Endothelial cell of umbilical vein (primary cell): ENCODE results near the gene SLC8A1. TPM values are rescaled to one million over a fixed set of nuclear protein-coding genes. Genes with fewer than 3 reads are reported as not detected.

Experiments used
- BruUV-seq: library from RNA; stranded (reverse); fragments of 400-500 nt; replicated peaks from 2 replicates; lab custom pipeline; 2021; lab: Mats Ljungman, UMichigan
- CTCF ChIA-PET: fragments of 300-600, 350-600 bp; sonication (Branson Sonifier 250); formaldehyde crosslinking; loops from one replicate; lab custom pipeline; 2021; ENCODE audit warnings: antibody characterized with exemption, inconsistent platforms; lab: Charles Lee
- POLR2A ChIA-PET: fragments of 300-600, 350-600 bp; sonication (Branson Sonifier 250); formaldehyde crosslinking; loops from one replicate; lab custom pipeline; 2021; ENCODE audit warnings: antibody characterized with exemption, inconsistent platforms; lab: Charles Lee
- DNase-seq: peaks from one replicate; pipeline ENCODE4 v3.0.0-alpha.2; 2011; ENCODE audit warnings: low read depth, low spot score
- FAIRE-seq: peaks from 2 replicates; lab custom pipeline; 2011; peaks lifted over from hg19 to GRCh38; lab: Jason Lieb, UNC
- H2AFZ ChIP-seq: 2 replicates; pipeline ENCODE4 v1.6.0; 2012; ENCODE audit warnings: low read depth, low read length, control low read depth, inconsistent platforms
- H3K27ac ChIP-seq: 2 replicates; pipeline ENCODE4 v1.5.1; 2011; ENCODE audit warnings: low read depth, mild to moderate bottlenecking, control low read depth, low read length, moderate library complexity; ENCODE audit not compliant: insufficient read depth
- H3K27me3 ChIP-seq, 2 experiments: 2 replicates each; pipeline versions ENCODE4 v1.6.0 to v1.6.1; 2011; ENCODE audit warnings: low read length in 2 of 2, mixed read lengths in 1 of 2; ENCODE audit not compliant: control insufficient read depth in 2 of 2, insufficient read depth in 2 of 2
- H3K36me3 ChIP-seq, 2 experiments: 2 replicates in 1 of 2; 3 replicates in 1 of 2; pipeline ENCODE4 v1.5.1; 2011; ENCODE audit warnings: low read length in 2 of 2, mild to moderate bottlenecking in 1 of 2, moderate library complexity in 1 of 2; ENCODE audit not compliant: control insufficient read depth in 2 of 2, insufficient read depth in 2 of 2; ENCODE audit errors: extremely low read depth in 1 of 2
- H3K4me1 ChIP-seq: 3 replicates; pipeline ENCODE4 v1.5.1; 2011; ENCODE audit warnings: mild to moderate bottlenecking, low read length; ENCODE audit not compliant: control insufficient read depth, insufficient read depth; ENCODE audit errors: extremely low read depth
- H3K4me2 ChIP-seq: 2 replicates; pipeline ENCODE4 v1.6.1; 2011; ENCODE audit warnings: low read length, control low read depth, mixed read lengths; ENCODE audit not compliant: insufficient read depth
- H3K4me3 ChIP-seq, 3 experiments: fragments of 200-600 bp in 1 of 3; sonication (generic), shearing (Covaris generic) in 1 of 3; replicated peaks in 1 of 3; 2 replicates each; pipeline ENCODE4 v1.5.1; 2011 to 2016; ENCODE audit warnings: control low read depth in 3 of 3, low read length in 3 of 3, mild to moderate bottlenecking in 2 of 3, inconsistent platforms in 1 of 3, low read depth in 1 of 3, moderate library complexity in 1 of 3; ENCODE audit not compliant: insufficient read depth in 1 of 3
- H3K79me2 ChIP-seq: 2 replicates; pipeline ENCODE4 v1.6.0; 2012; ENCODE audit warnings: low read length, inconsistent platforms; ENCODE audit not compliant: control insufficient read depth, insufficient read depth
- H3K9ac ChIP-seq: replicated peaks from 2 replicates; pipeline ENCODE3; 2011; ENCODE audit warnings: low read length, control low read depth; ENCODE audit not compliant: insufficient read depth; ENCODE audit errors: extremely low read depth
- H3K9me1 ChIP-seq: replicated peaks from 3 replicates; pipeline ENCODE4 v1.6.0; 2011; ENCODE audit warnings: mild to moderate bottlenecking, low read length; ENCODE audit not compliant: control insufficient read depth, insufficient read depth; ENCODE audit errors: extremely low read depth
- H3K9me3 ChIP-seq: replicated peaks from 2 replicates; pipeline ENCODE4 v1.5.1; 2012; ENCODE audit warnings: low read length, inconsistent platforms; ENCODE audit not compliant: control insufficient read depth, insufficient read depth
- H4K20me1 ChIP-seq: replicated peaks from 2 replicates; pipeline ENCODE3; 2011; ENCODE audit warnings: mild to moderate bottlenecking, low read length; ENCODE audit not compliant: control insufficient read depth, insufficient read depth; ENCODE audit errors: extremely low read depth
- CTCF ChIP-seq, 2 donors: IDR thresholded peaks; 1 replicate in 1 of 2; 2 replicates in 1 of 2; pipeline ENCODE4 v1.5.1; 2011; ENCODE audit warnings: low read length in 2 of 2, mild to moderate bottlenecking in 2 of 2, moderate library complexity in 2 of 2, control low read depth in 1 of 2, inconsistent platforms in 1 of 2, low read depth in 1 of 2; ENCODE audit not compliant: insufficient read depth in 1 of 2; ENCODE audit errors: extremely low read depth in 1 of 2
- EZH2 ChIP-seq: IDR thresholded peaks from 2 replicates; pipeline ENCODE4 v1.6.1; 2012; ENCODE audit warnings: borderline replicate concordance, low read depth, mild to moderate bottlenecking, moderate library complexity, low read length, inconsistent platforms; ENCODE audit not compliant: severe bottlenecking
- FOS ChIP-seq: IDR thresholded peaks from 2 replicates; pipeline ENCODE4 v1.6.1; 2011; ENCODE audit warnings: mild to moderate bottlenecking, low read length, moderate library complexity, borderline replicate concordance; ENCODE audit not compliant: insufficient read depth
- GATA2 ChIP-seq: IDR thresholded peaks from 2 replicates; pipeline ENCODE4 v1.7.0; 2011; ENCODE audit warnings: low read depth, mild to moderate bottlenecking, moderate library complexity, mixed read lengths, low read length; ENCODE audit not compliant: insufficient read length, insufficient read depth
- JUN ChIP-seq: IDR thresholded peaks from 2 replicates; pipeline ENCODE4 v1.6.1; 2011; ENCODE audit warnings: borderline replicate concordance, low read depth; ENCODE audit not compliant: insufficient read length, insufficient read depth
- MYC ChIP-seq: IDR thresholded peaks from one replicate; pipeline ENCODE4 v1.6.1; 2011; ENCODE audit warnings: mild to moderate bottlenecking, low read depth, low read length
- POLR2A ChIP-seq: IDR thresholded peaks from 2 replicates; pipeline ENCODE4 v1.6.1; 2012; ENCODE audit warnings: low read depth, mild to moderate bottlenecking, control low read depth, low read length
- POLR2AphosphoS5 ChIP-seq: IDR thresholded peaks from 2 replicates; pipeline ENCODE4 v1.6.1; 2012; ENCODE audit warnings: low read depth, mild to moderate bottlenecking, control low read depth, low read length, moderate library complexity; ENCODE audit not compliant: insufficient read depth
- dilution Hi-C: fragments of 300-500 bp; cut with MboI; formaldehyde crosslinking; loops from one replicate; pipeline ENCODE4 v1.15.0; 2019; ENCODE audit warnings: low sequenced_read_pairs; ENCODE audit not compliant: extremely low pct_ligation_motif_present
- intact Hi-C: fragments of 100-400 bp; cut with micrococcal nuclease; formaldehyde crosslinking; loops from one replicate; pipeline ENCODE4 v1.10.0; 2022
- polyA plus RNA-seq, 4 experiments: library from polyadenylated mRNA; depleted of rRNA in 3 of 4; stranded (reverse) in 3 of 4; unstranded in 1 of 4; fragments of >200 nt; gene quantifications; 2 replicates each; pipeline versions ENCODE4 v1.2.1 to v1.2.3, GENCODE V29; 2011 to 2012; ENCODE audit warnings: missing spikeins in 1 of 4
- total RNA-seq: library from RNA; stranded (reverse); gene quantifications from 2 replicates; pipeline ENCODE4 v1.2.3, GENCODE V29; 2021
- TF ChIP-seq, protein P1 (sequence below): IDR thresholded peaks from 2 replicates; pipeline ENCODE4 v1.6.1; 2011; ENCODE audit not compliant: insufficient read depth, insufficient read length

SLC8A1 gene
- total and polyA plus RNA-seq, 2 donors (not counting 3 experiments of a cell fraction or from before 2014, with no cell fraction given): 0.19 to 1.8 TPM

GRCh38 chr2:40128796-40129195, 323.1 kb downstream of the SLC8A1 start:
- no TSS peak for BruUV-seq
- no peak for FAIRE-seq
- no peak overlapping the region for H3K27ac ChIP-seq
- H3K27me3 ChIP-seq: no peaks in the 10 kb centered on the region
- CTCF ChIA-PET: no interaction called here
- TF ChIP-seq POLR2A (no peak), FOS (no peak)
- DNase-seq: no peak
- no peak overlapping the region for H3K9ac ChIP-seq
- no peak overlapping the region for H3K4me2 ChIP-seq
- H3K4me1 ChIP-seq: no peaks in the 10 kb centered on the region
- dilution Hi-C loops: no loop called here
- no peaks in the 10 kb centered on the region for H3K79me2 ChIP-seq
- H3K9me1 ChIP-seq: no peaks in the 10 kb centered on the region
- no peaks in the 10 kb centered on the region for H3K9me3 ChIP-seq
- no peaks in the 10 kb centered on the region for H3K36me3 ChIP-seq
- intact Hi-C loops: no loop called here
- no peak overlapping the region for H2AFZ ChIP-seq
- no peaks in the 10 kb centered on the region for H4K20me1 ChIP-seq
- POLR2A ChIA-PET: no interaction called here
- H3K4me3 ChIP-seq: no peak overlapping the region

- Histone ChIP-seq H3K4me3 (no peak overlapping the region), H3K4me1 (no peaks in the 10 kb centered on the region), H3K79me2 (no peaks in the 10 kb centered on the region), H4K20me1 (no peaks in the 10 kb centered on the region), H3K4me2 (no peak overlapping the region), H3K36me3 (no peaks in the 10 kb centered on the region), H3K27me3 (no peaks in the 10 kb centered on the region), H3K9ac (no peak overlapping the region), H3K9me3 (no peaks in the 10 kb centered on the region), H3K27ac (no peak overlapping the region), H3K9me1 (no peaks in the 10 kb centered on the region), H2AFZ (no peak overlapping the region)
- TF ChIP-seq EZH2 (no peak), POLR2A (no peak), CTCF (IDR thresholded peaks at IDR 0.05; ENCODE audit: extremely low read depth in 1 of 2, insufficient read depth in 1 of 2, low read depth in 1 of 2, low read length in 2 of 2) (no peak), MYC (no peak), FOS (no peak), JUN (no peak), POLR2AphosphoS5 (no peak), GATA2 (no peak)
- TF ChIP-seq, protein P1, sequence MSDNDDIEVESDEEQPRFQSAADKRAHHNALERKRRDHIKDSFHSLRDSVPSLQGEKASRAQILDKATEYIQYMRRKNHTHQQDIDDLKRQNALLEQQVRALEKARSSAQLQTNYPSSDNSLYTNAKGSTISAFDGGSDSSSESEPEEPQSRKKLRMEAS: no peak
- ChIA-PET POLR2A (no interaction called here), CTCF (no interaction called here)
- dilution Hi-C loops (no loop called here), intact Hi-C loops (no loop called here)
- DNase-seq (no peak), FAIRE-seq (no peak)
- no TSS peak for BruUV-seq
Measured at GRCh38 chr2:40127890-40128557, 323.9 kb downstream of the SLC8A1 start.
